Posterior cingulate gyrus (tissue), 11 donors: ENCODE measurements around the gene USP9X.
"Not testable (repeated sequence)": the region's sequence is repeated elsewhere in the genome, so short reads cannot be mapped to it uniquely, and the experiment has no call there.

Source experiments
- DNase-seq, 10 donors: peaks; one replicate each; pipeline versions ENCODE4 v3.0.0 to v3.0.0-alpha.2; 2020 to 2021; ENCODE audit warnings: mixed read lengths in 3 of 10
- intact Hi-C: fragments of 100-400 bp; cut with DNase I; formaldehyde crosslinking; loops from one replicate; pipeline ENCODE4 v1.15.1; 2023

The USP9X gene

GRCh38 chrX:41084044-41084892, 977 bp upstream of the USP9X start:
- DNase-seq = peak; percentile 78 to 99 (median 93)
- intact Hi-C loops = loop anchor here (10.0 kb wide), 1 partner anchor 439 kb away; the partner anchor contains the start of gene CXorf38

GRCh38 chrX:41085512-41085877, 250 bp downstream of the USP9X start:
- DNase-seq = peak; percentile 8 to 92 (median 57)
- intact Hi-C loops = loop anchor here (5.0 to 10.0 kb wide), 2 partner anchors 247 to 441 kb away; partner anchors contain the start of genes CXorf38 and DDX3X

GRCh38 chrX:41085878-41086626, 807 bp downstream of the USP9X start:
- peak; percentile 14 to 93 (median 42) for DNase-seq
- intact Hi-C loops = loop anchor here (5.0 to 10.0 kb wide), 2 partner anchors 246 to 441 kb away; partner anchors contain the start of genes CXorf38 and DDX3X

- peak in 1 of 10 donors; percentile 18 for DNase-seq
- intact Hi-C loops = loop anchor here (5.0 to 10.0 kb wide), 2 partner anchors 246 to 442 kb away; partner anchors contain the start of genes CXorf38 and DDX3X
These were observed 1.3 kb downstream of the USP9X start for GRCh38 chrX:41086627-41086932.

- DNase-seq = no peak
- intact Hi-C loops = loop anchor here (5.0 to 10.0 kb wide), 2 partner anchors 245 to 442 kb away; partner anchors contain the start of genes CXorf38 and DDX3X
These were observed 2.0 kb downstream of the USP9X start for GRCh38 chrX:41087201-41087600.

GRCh38 chrX:41090568-41091238, 5.5 kb downstream of the USP9X start:
- no peak for DNase-seq
- intact Hi-C loops = no loop called here

GRCh38 chrX:41092776-41093175, 7.5 kb downstream of the USP9X start:
- intact Hi-C loops = no loop called here
- no peak for DNase-seq

GRCh38 chrX:41095174-41095573, 9.9 kb downstream of the USP9X start:
- DNase-seq = no peak
- intact Hi-C loops = no loop called here

- DNase-seq = no peak
- intact Hi-C loops = no loop called here
These were observed 10.7 kb downstream of the USP9X start for GRCh38 chrX:41095908-41096307.

GRCh38 chrX:41096339-41096955, 11.2 kb downstream of the USP9X start:
- intact Hi-C loops = no loop called here
- no peak for DNase-seq

- intact Hi-C loops = no loop called here
- DNase-seq = no peak
These were observed 12.1 kb downstream of the USP9X start for GRCh38 chrX:41097326-41097725.

GRCh38 chrX:41100200-41100599, 15.0 kb downstream of the USP9X start:
- DNase-seq = no peak
- intact Hi-C loops = no loop called here

GRCh38 chrX:41100819-41101218, 15.6 kb downstream of the USP9X start:
- no peak for DNase-seq
- intact Hi-C loops = no loop called here

- intact Hi-C loops = no loop called here
- DNase-seq = no peak
These were observed 19.8 kb downstream of the USP9X start for GRCh38 chrX:41105005-41105404.

- DNase-seq = peak in 1 of 10 donors; percentile 48
- intact Hi-C loops = not testable (repeated sequence)
These were observed 21.0 kb downstream of the USP9X start for GRCh38 chrX:41106257-41106656.

GRCh38 chrX:41108007-41108406, 22.8 kb downstream of the USP9X start:
- no peak for DNase-seq
- intact Hi-C loops = no loop called here

GRCh38 chrX:41108463-41109205, 23.4 kb downstream of the USP9X start:
- intact Hi-C loops = no loop called here
- peak in 1 of 10 donors; percentile 55 for DNase-seq

- intact Hi-C loops = no loop called here
- no peak for DNase-seq
These were observed 25.8 kb downstream of the USP9X start for GRCh38 chrX:41110801-41111625.

- intact Hi-C loops = loop anchor here (2.0 to 5.0 kb wide), 2 partner anchors 238 to 463 kb away; no protein-coding TSS in a partner anchor
- DNase-seq = not testable (repeated sequence)
These were observed 29.8 kb downstream of the USP9X start for GRCh38 chrX:41115104-41115425.
